Measurements from ENCODE around the gene CATSPER4.

DNA sequence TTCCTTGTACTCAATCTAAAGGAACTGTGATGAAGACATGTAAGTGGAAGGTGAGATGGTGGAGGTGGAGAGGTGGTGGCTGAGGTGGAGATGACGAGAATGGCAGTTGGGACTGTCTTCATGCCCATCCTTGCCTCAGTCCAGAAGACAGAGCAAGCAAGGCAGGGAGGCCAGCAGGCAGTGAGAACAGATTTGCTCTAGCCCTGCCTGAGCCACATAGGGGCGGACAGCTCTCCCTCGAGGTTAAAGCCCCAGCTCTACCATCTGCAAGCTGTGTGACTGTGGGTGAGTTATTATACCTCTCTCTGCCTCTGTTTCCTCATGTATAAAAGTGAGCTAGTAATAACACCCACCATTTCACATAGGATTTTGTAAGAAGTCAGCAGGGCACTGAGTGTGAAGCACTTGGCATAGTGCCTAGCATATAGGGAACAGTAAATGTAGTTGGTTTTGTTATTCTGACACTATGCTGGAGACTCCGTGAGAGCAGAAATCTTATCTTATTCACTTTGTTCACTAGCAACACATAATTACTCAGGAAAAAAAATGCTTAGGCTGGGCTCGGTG lies 36.4 kb upstream of the CATSPER4 start:
- TF ChIP-seq, protein P1, sequence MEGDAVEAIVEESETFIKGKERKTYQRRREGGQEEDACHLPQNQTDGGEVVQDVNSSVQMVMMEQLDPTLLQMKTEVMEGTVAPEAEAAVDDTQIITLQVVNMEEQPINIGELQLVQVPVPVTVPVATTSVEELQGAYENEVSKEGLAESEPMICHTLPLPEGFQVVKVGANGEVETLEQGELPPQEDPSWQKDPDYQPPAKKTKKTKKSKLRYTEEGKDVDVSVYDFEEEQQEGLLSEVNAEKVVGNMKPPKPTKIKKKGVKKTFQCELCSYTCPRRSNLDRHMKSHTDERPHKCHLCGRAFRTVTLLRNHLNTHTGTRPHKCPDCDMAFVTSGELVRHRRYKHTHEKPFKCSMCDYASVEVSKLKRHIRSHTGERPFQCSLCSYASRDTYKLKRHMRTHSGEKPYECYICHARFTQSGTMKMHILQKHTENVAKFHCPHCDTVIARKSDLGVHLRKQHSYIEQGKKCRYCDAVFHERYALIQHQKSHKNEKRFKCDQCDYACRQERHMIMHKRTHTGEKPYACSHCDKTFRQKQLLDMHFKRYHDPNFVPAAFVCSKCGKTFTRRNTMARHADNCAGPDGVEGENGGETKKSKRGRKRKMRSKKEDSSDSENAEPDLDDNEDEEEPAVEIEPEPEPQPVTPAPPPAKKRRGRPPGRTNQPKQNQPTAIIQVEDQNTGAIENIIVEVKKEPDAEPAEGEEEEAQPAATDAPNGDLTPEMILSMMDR (tag by site-specific recombination; IDR thresholded peaks at IDR 0.05), result no peak
- no peak for TF ChIP-seq MYNN (tag by site-specific recombination; IDR thresholded peaks at IDR 0.05; ENCODE audit: borderline replicate concordance)
- TF ChIP-seq ZNF707 (tag by site-specific recombination; IDR thresholded peaks at IDR 0.05), result no peak
- no peak for TF ChIP-seq ZNF792 (tag by site-specific recombination; IDR thresholded peaks at IDR 0.05)
- no peak for TF ChIP-seq ZNF274 (IDR thresholded peaks at IDR 0.05; ENCODE audit: low read length)
- no peak for TF ChIP-seq ZNF274 (tag by site-specific recombination; IDR thresholded peaks at IDR 0.05; ENCODE audit: borderline replicate concordance)
- no peak for TF ChIP-seq ZBTB10 (tag by site-specific recombination; IDR thresholded peaks at IDR 0.05)
- TF ChIP-seq SP2 (tag by site-specific recombination; IDR thresholded peaks at IDR 0.05), result no peak
- TF ChIP-seq ZBTB1 (tag by site-specific recombination; IDR thresholded peaks at IDR 0.05), result no peak
- TF ChIP-seq ZNF76 (tag by site-specific recombination; IDR thresholded peaks at IDR 0.05; ENCODE audit: borderline replicate concordance, low read depth), result no peak

Measured in HEK293 (cell line).